RWPE2 (cell line): Measurements from ENCODE around the gene ODR4.

ENCODE experiments used
- ATAC-seq: fragments of 200-7000 bp; cut with Tn5 transposase; 3 replicates; pipeline ENCODE4 v1.9.1; 2021; ENCODE audit warnings: low read depth
- DNase-seq: peaks from one replicate; pipeline ENCODE4 v3.0.0-alpha.2; 2020; ENCODE audit warnings: low spot score
- H3K27ac ChIP-seq: fragments of 450-650 bp; 2 replicates; pipeline ENCODE4 v1.5.1; 2017; ENCODE audit warnings: mild to moderate bottlenecking; ENCODE audit not compliant: poor library complexity, severe bottlenecking
- H3K27me3 ChIP-seq: fragments of 250-450 bp; sonication (Bioruptor Pico); 2 replicates; pipeline ENCODE4 v1.5.1; 2021; ENCODE audit warnings: mild to moderate bottlenecking, moderate library complexity; ENCODE audit not compliant: insufficient read depth, poor library complexity, severe bottlenecking
- H3K36me3 ChIP-seq: fragments of 250-450 bp; sonication (Bioruptor Pico); 2 replicates; pipeline ENCODE4 v1.5.1; 2020; ENCODE audit warnings: low read depth, mild to moderate bottlenecking, moderate library complexity
- H3K4me1 ChIP-seq: fragments of 250-450 bp; sonication (Bioruptor Pico); 2 replicates; pipeline ENCODE4 v1.5.1; 2021; ENCODE audit warnings: mild to moderate bottlenecking, moderate library complexity; ENCODE audit not compliant: insufficient read depth, poor library complexity, severe bottlenecking
- H3K4me3 ChIP-seq: fragments of 250-450 bp; sonication (Bioruptor Pico); 2 replicates; pipeline ENCODE4 v1.5.1; 2021; ENCODE audit warnings: mild to moderate bottlenecking, moderate library complexity; ENCODE audit not compliant: severe bottlenecking
- H3K9me3 ChIP-seq: fragments of 250-450 bp; sonication (Bioruptor Pico); 2 replicates; pipeline ENCODE4 v1.5.1; 2021; ENCODE audit warnings: mild to moderate bottlenecking, moderate library complexity; ENCODE audit not compliant: severe bottlenecking
- CTCF ChIP-seq: fragments of 450-650 bp; IDR thresholded peaks from one replicate; pipeline ENCODE4 v1.5.1; 2017; ENCODE audit warnings: mild to moderate bottlenecking, moderate library complexity; ENCODE audit not compliant: poor library complexity, severe bottlenecking

ODR4 gene

GRCh38 chr1:186409091-186409490 is 33.5 kb downstream of the ODR4 start:
- DNase-seq: no peak
- Histone ChIP-seq H3K27me3 (no peaks in the 10 kb centered on the region), H3K4me1 (no peaks in the 10 kb centered on the region), H3K4me3 (no peak overlapping the region), H3K9me3 (no peaks in the 10 kb centered on the region), H3K36me3 (peaks cover 92% of the 10 kb centered on the region), H3K27ac (no peak overlapping the region)
- no peak for TF ChIP-seq CTCF
- no peak for ATAC-seq

GRCh38 chr1:186413319-186413718 is 37.7 kb downstream of the ODR4 start:
- Histone ChIP-seq H3K27me3 (no peaks in the 10 kb centered on the region), H3K36me3 (peaks cover 67% of the 10 kb centered on the region), H3K9me3 (no peaks in the 10 kb centered on the region), H3K4me3 (no peak overlapping the region), H3K4me1 (no peaks in the 10 kb centered on the region), H3K27ac (no peak overlapping the region)
- no peak for ATAC-seq
- no peak for DNase-seq
- TF ChIP-seq CTCF: no peak

- Histone ChIP-seq H3K27ac (no peak overlapping the region), H3K4me1 (no peaks in the 10 kb centered on the region), H3K9me3 (no peaks in the 10 kb centered on the region), H3K36me3 (peaks cover 43% of the 10 kb centered on the region), H3K27me3 (no peaks in the 10 kb centered on the region), H3K4me3 (no peak overlapping the region)
- no peak for DNase-seq
- TF ChIP-seq CTCF: no peak
- no peak for ATAC-seq
These were observed 42.9 kb downstream of the ODR4 start for GRCh38 chr1:186418503-186418902.

GRCh38 chr1:186420311-186420710 is 44.7 kb downstream of the ODR4 start:
- H3K27me3 ChIP-seq: no peaks in the 10 kb centered on the region
- ATAC-seq (no peak), DNase-seq (no peak)
- TF ChIP-seq CTCF: no peak
- no peaks in the 10 kb centered on the region for H3K4me1 ChIP-seq
- no peaks in the 10 kb centered on the region for H3K9me3 ChIP-seq
- no peak overlapping the region for H3K4me3 ChIP-seq
- H3K27ac ChIP-seq: no peak overlapping the region
- H3K36me3 ChIP-seq: peaks cover 37% of the 10 kb centered on the region

- H3K4me1 ChIP-seq: no peaks in the 10 kb centered on the region
- no peak overlapping the region for H3K4me3 ChIP-seq
- H3K36me3 ChIP-seq: peaks cover 37% of the 10 kb centered on the region
- H3K27me3 ChIP-seq: no peaks in the 10 kb centered on the region
- no peak for ATAC-seq
- H3K27ac ChIP-seq: no peak overlapping the region
- no peak for DNase-seq
- H3K9me3 ChIP-seq: no peaks in the 10 kb centered on the region
- TF ChIP-seq CTCF: no peak
These were observed 45.3 kb downstream of the ODR4 start for GRCh38 chr1:186420923-186421322.
